Right lung (tissue), 5 donors: ENCODE results near the gene TEFM. TPM values are rescaled to one million over a fixed set of nuclear protein-coding genes. Genes with fewer than 3 reads are reported as not detected.

ENCODE experiments used
- polyA plus RNA-seq, 5 donors: library from polyadenylated mRNA; unstranded; fragments of 120-200 nt; gene quantifications; one replicate each; pipeline versions ENCODE4 v1.2.1 to v1.2.3, GENCODE V29; 2013; ENCODE audit warnings: inconsistent platforms in 1 of 5, low replicate concordance in 1 of 5; ENCODE audit not compliant: insufficient read length in 5 of 5, insufficient read depth in 1 of 5

The TEFM gene
- polyA plus RNA-seq, 5 donors: 20.4 to 28.6 (median 25.3) TPM

Other genes starting within 250 kb of the TEFM start
- gene CRLF3, start 81.5 kb downstream of the TEFM start, polyA plus RNA-seq: 10 to 100 TPM; 21.5 to 32.8 (median 25.3) TPM
- 10 to 100 TPM in 2 of 5 donors, 1 to 10 TPM in 3; 4.9 to 12.4 (median 9.7) TPM for gene ATAD5, start 74.3 kb downstream of the TEFM start, polyA plus RNA-seq
- gene ADAP2, start 15.7 kb upstream of the TEFM start, polyA plus RNA-seq: 1 to 10 TPM; 4.5 to 5.6 (median 5.2) TPM
- 10 to 100 TPM; 14.8 to 17.6 (median 17.1) TPM for gene RNF135, start 64.8 kb upstream of the TEFM start, polyA plus RNA-seq
- 10 to 100 TPM; 28.4 to 50.1 (median 47.0) TPM for gene NF1, start 188.7 kb upstream of the TEFM start, polyA plus RNA-seq